Common myeloid progenitor, CD34-positive (primary cell): Measurements from ENCODE around the gene HMX1.

Experiments
- CTCF ChIA-PET: fragments of 350-600 bp; sonication (Branson Sonifier 250); formaldehyde crosslinking; loops from one replicate; lab custom pipeline; 2021; ENCODE audit warnings: antibody characterized with exemption; lab: Charles Lee
- POLR2A ChIA-PET: fragments of 350-600 bp; sonication (Branson Sonifier 250); formaldehyde crosslinking; loops from one replicate; lab custom pipeline; 2021; ENCODE audit warnings: antibody characterized with exemption; lab: Charles Lee
- DNase-seq, 3 donors: peaks; one replicate each; pipeline versions ENCODE4 v3.0.0 to v3.0.0-alpha.2; 2013
- H3K27ac ChIP-seq, 2 experiments: 1 replicate in 1 of 2; 2 replicates in 1 of 2; pipeline ENCODE4 v1.7.0; 2013; ENCODE audit warnings: inconsistent platforms in 2 of 2, low read length in 2 of 2, mild to moderate bottlenecking in 2 of 2, low read depth in 1 of 2, moderate library complexity in 1 of 2; ENCODE audit not compliant: severe bottlenecking in 2 of 2, insufficient read depth in 1 of 2, poor library complexity in 1 of 2
- H3K27me3 ChIP-seq, 5 experiments: replicated peaks in 2 of 5; 1 replicate in 3 of 5; 2 replicates in 2 of 5; pipeline versions ENCODE4 v1.6.1 to v1.7.0; 2013; ENCODE audit warnings: low read length in 4 of 5, mild to moderate bottlenecking in 2 of 5, moderate library complexity in 2 of 5, inconsistent platforms in 1 of 5; ENCODE audit not compliant: insufficient read depth in 5 of 5, control insufficient read depth in 4 of 5
- H3K36me3 ChIP-seq, 4 experiments: 1 replicate in 2 of 4; 2 replicates in 2 of 4; pipeline versions ENCODE4 v1.6.1 to v1.7.0; 2013; ENCODE audit warnings: low read length in 3 of 4, control low read depth in 1 of 4, mild to moderate bottlenecking in 1 of 4; ENCODE audit not compliant: control insufficient read depth in 4 of 4, insufficient read depth in 4 of 4
- H3K4me1 ChIP-seq, 4 experiments: 1 replicate in 3 of 4; 2 replicates in 1 of 4; pipeline versions ENCODE4 v1.6.1 to v1.7.1; 2013; ENCODE audit warnings: low read length in 3 of 4, mild to moderate bottlenecking in 3 of 4, control low read depth in 1 of 4, inconsistent platforms in 1 of 4, moderate library complexity in 1 of 4; ENCODE audit not compliant: control insufficient read depth in 4 of 4, insufficient read depth in 4 of 4; ENCODE audit errors: control extremely low read depth in 1 of 4
- H3K4me3 ChIP-seq, 7 experiments: 1 replicate in 4 of 7; 2 replicates in 3 of 7; pipeline versions ENCODE4 v1.5.1 to v1.7.0; 2013; ENCODE audit warnings: mild to moderate bottlenecking in 7 of 7, low read length in 6 of 7, moderate library complexity in 6 of 7, inconsistent platforms in 2 of 7, low read depth in 2 of 7, control low read depth in 1 of 7; ENCODE audit not compliant: insufficient read depth in 4 of 7, control insufficient read depth in 1 of 7; ENCODE audit errors: extremely low read depth in 1 of 7
- H3K9me3 ChIP-seq, 5 experiments: 1 replicate in 4 of 5; 2 replicates in 1 of 5; pipeline versions ENCODE4 v1.6.1 to v1.7.1; 2013; ENCODE audit warnings: low read length in 4 of 5, mild to moderate bottlenecking in 2 of 5, inconsistent platforms in 1 of 5, low read depth in 1 of 5, moderate library complexity in 1 of 5; ENCODE audit not compliant: control insufficient read depth in 4 of 5, insufficient read depth in 2 of 5; ENCODE audit errors: control extremely low read depth in 1 of 5
- WGBS: methylation state at CpG from one replicate; pipeline ENCODE4 v1.1.5; 2013; ENCODE audit not compliant: insufficient coverage; 5-methylcytosine and 5-hydroxymethylcytosine counted together

The HMX1 gene

DNA sequence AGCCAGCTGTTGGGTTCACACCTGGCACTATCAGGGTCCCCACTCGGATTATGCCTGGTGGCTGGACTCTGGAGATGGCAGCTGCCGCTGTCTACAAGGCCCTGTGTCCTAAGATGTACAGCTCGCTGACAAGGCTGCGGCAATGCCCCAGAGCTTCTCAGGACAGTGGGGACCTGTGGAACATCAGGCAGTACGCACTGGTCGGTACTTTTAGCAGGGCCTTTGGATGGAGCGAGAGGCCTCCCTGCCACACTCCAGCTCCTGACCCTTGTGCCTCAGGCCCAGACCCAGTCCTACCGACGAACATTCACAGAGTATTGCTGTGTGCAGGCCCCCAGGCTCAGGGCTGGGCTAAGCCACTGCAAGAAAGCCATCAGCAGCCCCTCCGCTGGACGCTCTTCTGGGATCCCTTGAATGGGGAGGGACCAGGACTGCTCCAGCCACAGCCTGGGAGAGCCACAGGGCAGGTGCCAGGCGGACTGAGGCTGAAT, 45.7 kb upstream of the HMX1 start:
- WGBS = 92% methylated on average over 8 of the region's 12 CpGs
- H3K9me3 ChIP-seq = no peaks in the 10 kb centered on the region
- H3K27ac ChIP-seq = no peak overlapping the region
- H3K36me3 ChIP-seq = no peaks in the 10 kb centered on the region
- no peaks in the 10 kb centered on the region for H3K4me1 ChIP-seq
- peaks cover 0 to 23% (median 2%) of the 10 kb centered on the region in 5 experiments for H3K27me3 ChIP-seq
- DNase-seq = no peak
- ChIA-PET POLR2A (interaction anchor here (0.5 kb wide), 1 partner anchor 93 kb away, joined by 4 read pairs; no protein-coding TSS in a partner anchor), CTCF (interaction anchor here (0.9 to 1.9 kb wide), 7 partner anchors 11 to 448 kb away, joined by 3 to 11 read pairs (median 4); no protein-coding TSS in a partner anchor)
- H3K4me3 ChIP-seq = no peak overlapping the region

DNA sequence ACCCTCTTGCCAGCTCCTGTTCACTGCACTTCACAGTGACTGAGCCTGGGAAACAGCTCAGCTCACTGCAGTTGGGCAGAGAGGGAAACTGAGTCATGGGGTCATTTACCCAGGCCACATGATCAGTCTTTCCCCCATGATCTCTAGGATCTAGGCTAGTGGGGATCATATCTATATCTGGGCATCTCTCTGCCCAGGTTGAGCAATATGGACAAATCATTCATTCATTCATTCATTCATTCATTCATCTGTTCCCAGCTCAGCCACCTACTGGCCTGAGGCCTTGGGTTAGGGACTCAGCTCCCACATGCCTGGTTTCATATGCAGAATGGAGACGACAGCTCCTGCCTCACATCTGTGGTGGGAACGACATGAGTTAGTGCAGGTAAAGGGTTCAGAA, 45.3 kb upstream of the HMX1 start:
- Histone ChIP-seq H3K4me1 (no peaks in the 10 kb centered on the region), H3K27ac (no peak overlapping the region), H3K9me3 (no peaks in the 10 kb centered on the region), H3K27me3 (peaks cover 0 to 28% (median 2%) of the 10 kb centered on the region in 5 experiments), H3K4me3 (no peak overlapping the region), H3K36me3 (no peaks in the 10 kb centered on the region)
- 87% methylated on average over 2 of the region's 2 CpGs for WGBS
- POLR2A ChIA-PET = no interaction called here
- CTCF ChIA-PET = interaction anchor here (0.9 to 1.9 kb wide), 6 partner anchors 13 to 447 kb away, joined by 3 to 11 read pairs (median 4); no protein-coding TSS in a partner anchor
- no peak for DNase-seq

DNA sequence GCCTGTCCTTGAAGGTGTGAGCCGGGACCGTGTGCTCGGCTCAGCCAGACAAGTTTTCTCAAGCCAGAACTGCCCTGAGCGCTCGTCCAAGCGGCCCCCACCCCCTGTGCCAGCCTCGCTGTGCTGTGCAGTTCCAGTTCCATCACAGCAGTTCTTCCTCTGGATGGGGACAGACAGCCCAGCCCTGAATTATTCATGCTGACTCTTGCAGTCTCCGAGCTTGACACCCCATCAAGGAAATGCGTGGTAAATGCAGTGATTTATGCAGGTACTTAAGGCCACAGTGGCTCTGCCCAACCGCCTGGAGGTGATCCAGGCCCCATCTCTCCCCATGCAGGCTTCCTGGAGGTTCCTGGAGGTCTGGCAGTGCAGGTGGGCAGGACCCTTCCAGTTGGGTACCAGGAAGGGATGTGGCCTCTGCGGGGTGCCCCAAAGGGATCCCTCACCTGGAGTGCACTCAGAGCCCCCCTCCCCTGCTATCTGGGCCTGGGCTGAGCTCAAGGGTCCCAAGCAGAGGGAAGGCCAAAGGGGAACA, 44.8 kb upstream of the HMX1 start:
- WGBS = 51% methylated on average over 10 of the region's 11 CpGs
- H3K27ac ChIP-seq = no peak overlapping the region
- no peak for DNase-seq
- H3K4me3 ChIP-seq = no peak overlapping the region
- H3K27me3 ChIP-seq = peaks cover 0 to 29% (median 2%) of the 10 kb centered on the region in 5 experiments
- ChIA-PET POLR2A (no interaction called here), CTCF (interaction anchor here (0.7 to 1.9 kb wide), 7 partner anchors 9 to 447 kb away, joined by 3 to 11 read pairs (median 4); no protein-coding TSS in a partner anchor)
- no peaks in the 10 kb centered on the region for H3K36me3 ChIP-seq
- H3K4me1 ChIP-seq = no peaks in the 10 kb centered on the region
- no peaks in the 10 kb centered on the region for H3K9me3 ChIP-seq

DNA sequence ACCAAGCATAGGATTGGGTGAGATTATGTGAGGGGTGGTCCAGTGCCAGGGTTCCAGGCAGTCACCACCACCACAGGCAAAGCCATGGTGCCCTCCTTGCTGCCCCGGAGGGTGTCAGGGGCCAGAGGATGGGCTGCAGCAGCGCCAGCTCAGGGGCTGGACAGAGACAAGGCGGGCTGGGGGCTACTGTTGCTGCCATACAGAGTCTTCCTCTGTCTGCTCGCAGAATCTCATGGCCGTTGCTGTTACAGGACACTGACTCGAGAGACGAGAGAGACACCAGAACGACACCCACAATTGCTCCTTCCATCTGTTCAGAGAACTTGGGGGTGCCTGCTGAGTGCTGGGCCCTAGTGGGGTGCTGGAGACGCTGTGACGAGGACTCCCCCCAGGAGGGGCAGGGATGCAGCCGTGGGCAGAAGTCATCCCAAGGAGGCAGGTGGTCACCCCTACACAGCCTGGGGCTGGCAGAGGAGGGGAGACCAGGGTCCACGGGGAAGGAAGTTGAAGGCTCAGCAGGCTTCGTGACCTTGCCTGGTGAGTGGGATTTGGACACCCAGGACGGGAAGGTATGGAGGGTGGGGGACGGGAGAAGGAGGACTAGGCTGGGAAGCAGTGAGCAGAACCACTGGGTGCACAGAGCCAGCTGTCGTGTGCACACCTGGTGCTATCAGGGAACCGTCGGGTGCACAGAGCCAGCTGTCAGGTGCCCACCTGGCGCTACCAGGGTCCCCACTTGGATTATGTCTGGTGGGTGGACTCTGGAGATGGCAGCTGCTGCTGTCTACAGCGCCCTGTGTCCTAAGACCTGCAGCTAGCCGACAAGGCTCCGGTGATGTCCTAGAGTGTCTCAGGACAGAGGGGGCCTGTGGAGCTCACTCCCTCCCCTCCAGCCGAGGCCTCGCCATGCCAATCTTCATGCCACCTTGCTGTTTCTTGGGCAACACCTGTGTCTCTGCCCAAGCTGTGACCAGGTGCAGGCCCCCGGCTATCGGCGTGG, 43.9 kb upstream of the HMX1 start:
- H3K36me3 ChIP-seq = no peaks in the 10 kb centered on the region
- DNase-seq = no peak
- H3K27ac ChIP-seq = no peak overlapping the region
- no peaks in the 10 kb centered on the region for H3K4me1 ChIP-seq
- no peaks in the 10 kb centered on the region for H3K9me3 ChIP-seq
- no peak overlapping the region for H3K4me3 ChIP-seq
- peaks cover 0 to 34% (median 2%) of the 10 kb centered on the region in 5 experiments for H3K27me3 ChIP-seq
- CTCF ChIA-PET = interaction anchor here (0.7 to 1.3 kb wide), 4 partner anchors 8 to 307 kb away, joined by 3 to 4 read pairs (median 4); no protein-coding TSS in a partner anchor
- 85% methylated on average over 23 of the region's 27 CpGs for WGBS
- POLR2A ChIA-PET = no interaction called here

DNA sequence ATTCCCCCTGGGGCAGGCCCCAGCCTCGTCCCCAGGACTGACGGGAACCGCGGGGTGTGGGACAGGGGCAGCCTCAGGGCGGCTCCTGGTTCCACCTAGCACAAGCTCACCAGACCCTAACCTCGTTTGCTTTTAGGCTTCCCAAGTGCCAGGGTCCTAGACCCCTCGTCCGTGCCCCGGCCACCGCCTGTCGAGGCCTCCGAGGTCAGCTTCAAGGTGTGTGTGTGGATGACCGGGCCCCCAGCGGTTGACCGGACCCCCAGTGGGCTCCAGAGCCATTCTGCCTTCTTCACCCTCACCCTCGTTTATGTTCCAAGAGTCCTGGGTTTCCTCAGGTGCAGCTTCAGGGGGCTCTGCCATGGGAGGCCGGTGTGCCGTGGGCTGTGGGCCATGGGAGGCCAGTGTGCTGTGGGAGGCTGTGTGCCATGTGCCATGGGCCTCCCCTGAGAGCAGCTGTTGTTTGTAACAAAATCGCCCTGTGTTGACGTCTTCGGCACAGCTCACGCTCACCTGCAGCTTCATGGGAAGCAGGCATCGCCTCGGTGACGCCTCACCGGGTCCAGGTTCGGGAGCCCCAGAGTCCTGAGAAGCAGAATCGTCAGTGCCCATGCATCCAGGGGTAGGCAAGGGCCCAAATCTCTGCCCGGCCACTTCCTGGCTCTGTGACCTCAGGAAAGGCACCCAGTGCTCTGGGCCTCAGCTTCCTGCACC, 43.0 kb upstream of the HMX1 start:
- no peaks in the 10 kb centered on the region for H3K9me3 ChIP-seq
- no peaks in the 10 kb centered on the region for H3K36me3 ChIP-seq
- WGBS = 88% methylated on average over 27 of the region's 29 CpGs
- POLR2A ChIA-PET = no interaction called here
- no peak overlapping the region for H3K27ac ChIP-seq
- no peaks in the 10 kb centered on the region for H3K4me1 ChIP-seq
- H3K27me3 ChIP-seq = peaks cover 0 to 33% (median 2%) of the 10 kb centered on the region in 5 experiments
- no peak for DNase-seq
- H3K4me3 ChIP-seq = no peak overlapping the region
- CTCF ChIA-PET = no interaction called here

DNA sequence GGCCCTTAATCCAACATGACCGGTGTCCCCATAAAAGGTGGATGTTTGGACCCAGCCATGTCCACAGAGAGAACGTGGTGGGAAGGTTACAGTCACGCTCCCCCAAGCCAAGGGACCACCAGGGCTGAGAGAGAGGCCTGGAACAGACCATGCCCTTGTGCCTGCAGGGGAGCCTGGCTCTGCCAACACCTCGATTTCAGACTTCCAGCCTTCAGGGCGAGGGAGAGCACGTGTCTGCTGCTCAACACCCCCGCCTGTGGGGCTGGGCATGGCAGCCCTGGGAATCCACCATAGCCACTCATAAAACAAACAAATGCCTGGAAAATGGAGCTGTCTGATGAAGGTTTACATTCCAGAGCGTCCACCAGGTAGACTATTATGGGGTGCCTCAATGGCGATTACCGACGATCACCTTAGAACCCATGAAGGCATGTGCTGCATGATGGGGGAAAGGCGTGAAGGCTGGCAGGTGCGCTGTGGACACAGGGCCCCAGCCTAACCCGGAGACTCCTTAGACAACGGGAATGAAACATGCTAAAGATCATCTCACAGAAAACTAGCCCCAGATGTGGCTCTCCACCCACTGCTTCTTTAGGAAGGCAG, 42.3 kb upstream of the HMX1 start:
- peaks cover 0 to 35% (median 2%) of the 10 kb centered on the region in 5 experiments for H3K27me3 ChIP-seq

More for the DNA sequence above, 42.3 kb upstream of the HMX1 start:
- no peak for DNase-seq
- H3K27ac ChIP-seq = no peak overlapping the region
- H3K9me3 ChIP-seq = no peaks in the 10 kb centered on the region
- no peaks in the 10 kb centered on the region for H3K36me3 ChIP-seq
- no peak overlapping the region for H3K4me3 ChIP-seq
- ChIA-PET POLR2A (no interaction called here), CTCF (no interaction called here)
- no peaks in the 10 kb centered on the region for H3K4me1 ChIP-seq
- 90% methylated on average over 10 of the region's 15 CpGs for WGBS
